ENCODE data around the gene VAV2.

The VAV2 gene

GRCh38 chr9:133942206-133942975, 49.7 kb downstream of the VAV2 start:
- no peaks in the 10 kb centered on the region for H3K36me3 ChIP-seq (ENCODE audit: insufficient read depth, low read length)
- no peaks in the 10 kb centered on the region for H3K4me1 ChIP-seq (ENCODE audit: insufficient read depth, low read length)
- H3K4me3 ChIP-seq (ENCODE audit: low read depth in 1 of 2, low read length in 2 of 2), result no peak overlapping the region
- H3K9me3 ChIP-seq (ENCODE audit: low read length), result no peaks in the 10 kb centered on the region
- no peak overlapping the region for H3K27ac ChIP-seq (ENCODE audit: low read depth, low read length)
- no peaks in the 10 kb centered on the region for H3K27me3 ChIP-seq (ENCODE audit: control insufficient read depth in 1 of 2, insufficient read depth in 2 of 2, low read length in 2 of 2)
- H3K9ac ChIP-seq (ENCODE audit: low read length), result no peak overlapping the region

- Histone ChIP-seq H3K4me1 (ENCODE audit: insufficient read depth, low read length) (no peaks in the 10 kb centered on the region), H3K27ac (ENCODE audit: low read depth, low read length) (no peak overlapping the region), H3K4me3 (ENCODE audit: low read depth in 1 of 2, low read length in 2 of 2) (no peak overlapping the region), H3K9me3 (ENCODE audit: low read length) (no peaks in the 10 kb centered on the region), H3K36me3 (ENCODE audit: insufficient read depth, low read length) (no peaks in the 10 kb centered on the region), H3K9ac (ENCODE audit: low read length) (no peak overlapping the region), H3K27me3 (ENCODE audit: control insufficient read depth in 1 of 2, insufficient read depth in 2 of 2, low read length in 2 of 2) (no peaks in the 10 kb centered on the region)
Measured at GRCh38 chr9:133939845-133940244, 52.3 kb downstream of the VAV2 start.

- Histone ChIP-seq H3K36me3 (ENCODE audit: insufficient read depth, low read length) (no peaks in the 10 kb centered on the region), H3K27ac (ENCODE audit: low read depth, low read length) (no peak overlapping the region), H3K27me3 (ENCODE audit: control insufficient read depth in 1 of 2, insufficient read depth in 2 of 2, low read length in 2 of 2) (no peaks in the 10 kb centered on the region)
Measured at GRCh38 chr9:133939171-133939785, 52.8 kb downstream of the VAV2 start.

GRCh38 chr9:133938753-133939152, 53.4 kb downstream of the VAV2 start:
- no peaks in the 10 kb centered on the region for H3K36me3 ChIP-seq (ENCODE audit: insufficient read depth, low read length)
- H3K4me1 ChIP-seq (ENCODE audit: insufficient read depth, low read length), result no peaks in the 10 kb centered on the region
- no peak overlapping the region for H3K27ac ChIP-seq (ENCODE audit: low read depth, low read length)
- no peak overlapping the region for H3K4me3 ChIP-seq (ENCODE audit: low read depth in 1 of 2, low read length in 2 of 2)
- no peak overlapping the region for H3K9ac ChIP-seq (ENCODE audit: low read length)
- H3K9me3 ChIP-seq (ENCODE audit: low read length), result no peaks in the 10 kb centered on the region
- H3K27me3 ChIP-seq (ENCODE audit: control insufficient read depth in 1 of 2, insufficient read depth in 2 of 2, low read length in 2 of 2), result no peaks in the 10 kb centered on the region

More at GRCh38 chr9:133939171-133939785, 52.8 kb downstream of the VAV2 start:
- Histone ChIP-seq H3K9ac (ENCODE audit: low read length) (no peak overlapping the region), H3K4me3 (ENCODE audit: low read depth in 1 of 2, low read length in 2 of 2) (no peak overlapping the region), H3K4me1 (ENCODE audit: insufficient read depth, low read length) (no peaks in the 10 kb centered on the region), H3K9me3 (ENCODE audit: low read length) (no peaks in the 10 kb centered on the region)

- Histone ChIP-seq H3K27ac (ENCODE audit: low read depth, low read length) (no peak overlapping the region), H3K4me1 (ENCODE audit: insufficient read depth, low read length) (no peaks in the 10 kb centered on the region), H3K4me3 (ENCODE audit: low read depth in 1 of 2, low read length in 2 of 2) (no peak overlapping the region)
Measured at GRCh38 chr9:133938086-133938485, 54.0 kb downstream of the VAV2 start.

GRCh38 chr9:133937120-133937519, 55.0 kb downstream of the VAV2 start:
- no peak overlapping the region for H3K4me3 ChIP-seq (ENCODE audit: low read depth in 1 of 2, low read length in 2 of 2)
- no peak overlapping the region for H3K9ac ChIP-seq (ENCODE audit: low read length)
- no peaks in the 10 kb centered on the region for H3K27me3 ChIP-seq (ENCODE audit: control insufficient read depth in 1 of 2, insufficient read depth in 2 of 2, low read length in 2 of 2)
- H3K9me3 ChIP-seq (ENCODE audit: low read length), result no peaks in the 10 kb centered on the region
- no peaks in the 10 kb centered on the region for H3K36me3 ChIP-seq (ENCODE audit: insufficient read depth, low read length)
- no peaks in the 10 kb centered on the region for H3K4me1 ChIP-seq (ENCODE audit: insufficient read depth, low read length)
- no peak overlapping the region for H3K27ac ChIP-seq (ENCODE audit: low read depth, low read length)

More at GRCh38 chr9:133938086-133938485, 54.0 kb downstream of the VAV2 start:
- Histone ChIP-seq H3K27me3 (ENCODE audit: control insufficient read depth in 1 of 2, insufficient read depth in 2 of 2, low read length in 2 of 2) (no peaks in the 10 kb centered on the region), H3K9ac (ENCODE audit: low read length) (no peak overlapping the region), H3K9me3 (ENCODE audit: low read length) (no peaks in the 10 kb centered on the region), H3K36me3 (ENCODE audit: insufficient read depth, low read length) (no peaks in the 10 kb centered on the region)

- peak overlapping the region; percentile 44 for H3K27ac ChIP-seq (ENCODE audit: low read depth, low read length)
- no peaks in the 10 kb centered on the region for H3K27me3 ChIP-seq (ENCODE audit: control insufficient read depth in 1 of 2, insufficient read depth in 2 of 2, low read length in 2 of 2)
- no peak overlapping the region for H3K9ac ChIP-seq (ENCODE audit: low read length)
- H3K36me3 ChIP-seq (ENCODE audit: insufficient read depth, low read length), result no peaks in the 10 kb centered on the region
- H3K4me1 ChIP-seq (ENCODE audit: insufficient read depth, low read length), result no peaks in the 10 kb centered on the region
- H3K9me3 ChIP-seq (ENCODE audit: low read length), result no peaks in the 10 kb centered on the region
- H3K4me3 ChIP-seq (ENCODE audit: low read depth in 1 of 2, low read length in 2 of 2), result no peak overlapping the region
Measured at GRCh38 chr9:133935328-133936005, 56.7 kb downstream of the VAV2 start.

- no peaks in the 10 kb centered on the region for H3K9me3 ChIP-seq (ENCODE audit: low read length)
- no peaks in the 10 kb centered on the region for H3K36me3 ChIP-seq (ENCODE audit: insufficient read depth, low read length)
- no peaks in the 10 kb centered on the region for H3K27me3 ChIP-seq (ENCODE audit: control insufficient read depth in 1 of 2, insufficient read depth in 2 of 2, low read length in 2 of 2)
- H3K4me3 ChIP-seq (ENCODE audit: low read depth in 1 of 2, low read length in 2 of 2), result no peak overlapping the region
- H3K9ac ChIP-seq (ENCODE audit: low read length), result no peak overlapping the region
- no peaks in the 10 kb centered on the region for H3K4me1 ChIP-seq (ENCODE audit: insufficient read depth, low read length)
- H3K27ac ChIP-seq (ENCODE audit: low read depth, low read length), result no peak overlapping the region
Measured at GRCh38 chr9:133934482-133935232, 57.5 kb downstream of the VAV2 start.

- Histone ChIP-seq H3K27me3 (ENCODE audit: control insufficient read depth in 1 of 2, insufficient read depth in 2 of 2, low read length in 2 of 2) (no peaks in the 10 kb centered on the region), H3K9me3 (ENCODE audit: low read length) (no peaks in the 10 kb centered on the region), H3K36me3 (ENCODE audit: insufficient read depth, low read length) (no peaks in the 10 kb centered on the region), H3K4me1 (ENCODE audit: insufficient read depth, low read length) (no peaks in the 10 kb centered on the region), H3K9ac (ENCODE audit: low read length) (no peak overlapping the region), H3K27ac (ENCODE audit: low read depth, low read length) (no peak overlapping the region), H3K4me3 (ENCODE audit: low read depth in 1 of 2, low read length in 2 of 2) (no peak overlapping the region)
Measured at GRCh38 chr9:133933426-133934026, 58.6 kb downstream of the VAV2 start.

- Histone ChIP-seq H3K4me3 (ENCODE audit: low read depth in 1 of 2, low read length in 2 of 2) (no peak overlapping the region), H3K36me3 (ENCODE audit: insufficient read depth, low read length) (no peaks in the 10 kb centered on the region), H3K9me3 (ENCODE audit: low read length) (no peaks in the 10 kb centered on the region), H3K4me1 (ENCODE audit: insufficient read depth, low read length) (no peaks in the 10 kb centered on the region), H3K27ac (ENCODE audit: low read depth, low read length) (no peak overlapping the region), H3K27me3 (ENCODE audit: control insufficient read depth in 1 of 2, insufficient read depth in 2 of 2, low read length in 2 of 2) (no peaks in the 10 kb centered on the region), H3K9ac (ENCODE audit: low read length) (no peak overlapping the region)
Measured at GRCh38 chr9:133932633-133933032, 59.5 kb downstream of the VAV2 start.

- H3K36me3 ChIP-seq (ENCODE audit: insufficient read depth, low read length), result no peaks in the 10 kb centered on the region
- no peaks in the 10 kb centered on the region for H3K9me3 ChIP-seq (ENCODE audit: low read length)
- H3K4me1 ChIP-seq (ENCODE audit: insufficient read depth, low read length), result no peaks in the 10 kb centered on the region
- no peaks in the 10 kb centered on the region for H3K27me3 ChIP-seq (ENCODE audit: control insufficient read depth in 1 of 2, insufficient read depth in 2 of 2, low read length in 2 of 2)
- H3K9ac ChIP-seq (ENCODE audit: low read length), result no peak overlapping the region
- no peak overlapping the region for H3K27ac ChIP-seq (ENCODE audit: low read depth, low read length)
- H3K4me3 ChIP-seq (ENCODE audit: low read depth in 1 of 2, low read length in 2 of 2), result no peak overlapping the region
Measured at GRCh38 chr9:133932181-133932580, 59.9 kb downstream of the VAV2 start.

Measured in muscle layer of colon (tissue), 2 donors.